ENCODE data around the gene PHACTR2.

- TF ChIP-seq POLR2A (IDR thresholded peaks at IDR 0.05), result no peak
- TF ChIP-seq CTCF (IDR thresholded peaks at IDR 0.05), result no peak
These were observed 3.0 kb upstream of the PHACTR2 start for GRCh38 chr6:143674483-143675381.

Measured in heart left ventricle (tissue), 13 donors.